Activated naive CD4-positive, alpha-beta T cell treated with anti-CD3 and anti-CD28 coated beads, Interleukin-2, amount 50 U/mL, for 72 hours (primary cell): Measurements from ENCODE around the gene IRS1. TPM values are rescaled to one million over a fixed set of nuclear protein-coding genes. Genes with fewer than 3 reads are reported as not detected.

Experiments used
- ATAC-seq, 2 donors: fragments of 150-1000 bp; cut with Tn5 transposase; 2 replicates each; pipeline ENCODE4 v1.10.0; 2021; ENCODE audit warnings: mild to moderate bottlenecking in 2 of 2, moderate library complexity in 2 of 2
- DNase-seq, 2 donors: peaks; one replicate each; pipeline ENCODE4 v3.0.0; 2021 to 2022; ENCODE audit warnings: low spot score in 2 of 2
- H3K27ac Mint-ChIP-seq, 2 donors: one replicate each; pipeline ENCODE4 v1.8.0; 2022; ENCODE audit warnings: mild to moderate bottlenecking in 2 of 2, mixed read lengths in 2 of 2
- H3K36me3 Mint-ChIP-seq, 2 donors: one replicate each; pipeline ENCODE4 v1.8.0; 2022; ENCODE audit warnings: mixed read lengths in 2 of 2
- H3K9me3 Mint-ChIP-seq, 2 donors: one replicate each; pipeline ENCODE4 v1.8.0; 2022; ENCODE audit warnings: mixed read lengths in 2 of 2
- total RNA-seq, 2 donors: library from RNA; stranded (reverse); gene quantifications; one replicate each; pipeline ENCODE4 v1.2.3, GENCODE V29; 2022

Gene IRS1
- total RNA-seq, 2 donors from 2014 or later: 1.2 to 2.7 TPM

DNA sequence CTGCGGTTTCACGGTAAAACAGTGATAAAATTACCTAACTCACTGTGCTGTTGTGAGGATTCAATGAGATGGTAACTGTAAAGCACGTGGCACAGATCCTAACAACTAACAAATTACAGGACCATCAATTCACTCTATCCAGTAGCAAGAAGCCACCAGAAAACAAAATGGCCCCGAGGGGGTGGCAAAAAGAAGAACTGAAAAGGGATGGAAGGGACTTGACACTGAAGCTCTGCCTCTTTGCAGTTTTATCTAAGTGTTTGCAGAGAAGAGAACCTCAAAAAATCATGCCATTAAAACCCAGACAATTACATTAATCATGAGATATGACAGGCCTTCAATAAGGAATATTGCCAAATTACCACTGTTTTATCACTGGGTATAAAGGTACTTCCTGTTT, 46.7 kb downstream of the IRS1 start:
- Mint-ChIP-seq H3K27ac (no peak overlapping the region), H3K36me3 (no peaks in the 10 kb centered on the region), H3K9me3 (no peaks in the 10 kb centered on the region)
- ATAC-seq: no peak
- no peak for DNase-seq

DNA sequence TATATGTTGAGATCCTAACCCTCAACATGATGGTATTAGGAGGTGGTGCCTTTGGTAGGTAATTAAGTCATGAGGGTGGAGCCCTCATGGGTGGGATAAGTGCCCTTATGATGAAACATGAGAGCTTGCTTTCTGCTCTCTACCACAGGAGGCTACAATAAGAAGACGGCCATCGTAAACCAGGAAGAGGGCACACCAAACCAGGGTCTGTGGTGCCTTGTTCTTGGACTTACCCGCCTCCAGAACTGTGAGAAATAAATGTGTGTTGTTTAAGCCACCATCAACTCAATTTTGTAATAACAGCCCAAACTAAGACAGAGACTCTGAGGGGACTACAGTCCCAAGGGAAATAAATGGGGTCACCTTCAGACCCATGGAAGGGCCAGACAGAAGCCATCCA, 52.3 kb downstream of the IRS1 start:
- no peak overlapping the region for H3K27ac Mint-ChIP-seq
- DNase-seq: no peak

DNA sequence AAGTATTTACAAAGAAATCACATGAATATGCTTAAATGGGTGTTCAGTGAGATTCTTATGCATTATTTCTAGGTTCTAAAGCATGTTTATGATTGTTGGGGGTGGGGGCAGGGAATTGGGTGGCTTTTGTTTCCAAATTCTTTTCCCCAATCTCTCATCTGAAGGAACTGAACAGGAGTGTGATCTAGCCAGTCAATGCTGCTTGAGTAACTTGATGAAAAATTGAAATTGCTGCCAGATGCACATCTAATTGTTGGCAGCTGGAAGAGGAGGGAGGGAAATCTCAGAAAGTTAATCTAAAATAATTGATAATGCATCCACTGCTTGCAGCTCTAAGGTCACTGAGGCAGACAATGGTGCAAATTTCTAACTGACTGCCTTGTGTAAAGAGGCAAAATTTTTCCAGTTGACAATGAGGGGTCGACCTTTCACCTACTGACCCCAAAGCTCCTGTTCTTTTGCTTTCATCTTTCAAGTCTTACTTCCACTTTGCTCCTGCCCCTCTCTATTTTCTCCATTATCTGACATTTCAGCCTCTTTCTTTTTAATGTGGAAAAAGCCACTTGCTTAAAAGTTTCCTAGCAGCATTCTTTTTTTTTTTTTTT, 53.3 kb downstream of the IRS1 start:
- ATAC-seq (no peak), DNase-seq (no peak)
- H3K27ac Mint-ChIP-seq: no peak overlapping the region
- no peaks in the 10 kb centered on the region for H3K36me3 Mint-ChIP-seq
- H3K9me3 Mint-ChIP-seq: no peaks in the 10 kb centered on the region

More for the DNA sequence above, 52.3 kb downstream of the IRS1 start:
- Mint-ChIP-seq H3K36me3 (no peaks in the 10 kb centered on the region), H3K9me3 (no peaks in the 10 kb centered on the region)
- ATAC-seq: no peak

DNA sequence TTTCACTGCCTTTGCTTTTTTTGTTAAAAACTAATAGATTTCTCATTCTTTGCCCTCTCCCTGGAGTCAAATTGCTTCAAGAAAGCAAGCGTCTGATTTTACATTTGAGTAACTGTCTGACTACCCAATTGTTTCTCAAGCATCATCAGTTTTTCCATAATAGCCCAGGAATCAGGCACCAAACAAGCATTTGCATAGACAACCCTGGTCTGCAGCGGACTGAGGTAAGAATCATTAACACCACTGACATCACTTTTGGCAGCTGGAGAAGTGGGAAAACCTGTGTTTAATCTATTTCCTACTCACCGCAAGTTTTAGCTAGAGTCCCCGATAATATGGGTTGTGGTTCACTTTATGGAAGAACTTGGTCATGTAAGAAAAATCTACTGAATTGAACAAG, 55.7 kb downstream of the IRS1 start:
- H3K9me3 Mint-ChIP-seq: no peaks in the 10 kb centered on the region
- no peaks in the 10 kb centered on the region for H3K36me3 Mint-ChIP-seq
- ATAC-seq: no peak
- DNase-seq: no peak
- no peak overlapping the region for H3K27ac Mint-ChIP-seq

DNA sequence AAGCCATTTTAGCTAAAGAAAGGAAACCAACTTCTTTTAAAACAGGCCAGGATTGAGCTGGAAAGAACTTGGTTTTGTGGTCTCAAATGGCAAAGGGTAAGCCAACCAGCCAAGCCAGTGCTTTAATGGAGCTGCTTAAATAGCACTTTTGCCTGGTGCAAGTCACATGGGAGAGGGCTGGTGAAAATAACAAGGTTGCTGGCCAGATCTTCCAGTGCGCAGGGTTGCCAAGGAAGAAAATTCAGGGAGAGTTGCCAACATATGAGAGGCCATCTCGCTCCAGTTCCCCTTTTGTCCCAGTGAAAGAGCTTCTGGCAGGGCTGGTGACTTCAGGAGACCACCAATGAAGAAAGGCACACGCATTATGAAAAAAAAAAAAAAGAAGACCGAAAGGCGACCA, 57.3 kb downstream of the IRS1 start:
- Mint-ChIP-seq H3K36me3 (no peaks in the 10 kb centered on the region), H3K27ac (no peak overlapping the region), H3K9me3 (peaks cover 0 to 3% of the 10 kb centered on the region in 2 donors)
- ATAC-seq (no peak), DNase-seq (no peak)

DNA sequence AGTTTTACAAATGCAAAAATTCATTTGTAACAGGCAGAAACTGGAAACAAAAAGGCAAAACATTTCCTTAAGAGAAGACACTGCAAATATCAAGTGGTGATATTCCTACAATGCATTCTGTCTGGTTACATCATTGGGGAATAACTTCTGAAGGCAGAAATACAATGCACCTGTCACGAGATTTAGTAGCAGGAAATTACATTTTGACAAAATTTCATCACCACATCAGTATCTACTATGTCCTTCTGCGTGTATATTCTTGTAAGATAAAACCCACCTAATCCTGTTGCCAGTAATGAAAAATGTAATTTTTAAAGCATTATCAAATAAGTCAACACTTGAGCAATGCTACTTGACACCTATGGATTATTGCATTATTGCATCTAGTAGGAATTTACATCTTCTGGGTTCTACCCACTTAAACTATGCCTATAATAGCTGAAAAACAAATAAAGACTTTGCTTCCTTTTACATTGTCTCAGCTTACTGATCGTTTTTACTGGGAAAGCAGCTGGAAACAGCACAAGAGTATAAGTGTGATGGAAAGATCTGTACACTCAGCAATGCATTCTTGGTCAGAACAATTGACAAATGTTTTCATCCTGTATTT, 59.5 kb downstream of the IRS1 start:
- ATAC-seq (no peak), DNase-seq (no peak)
- Mint-ChIP-seq H3K36me3 (peaks cover 0 to 6% of the 10 kb centered on the region in 2 donors), H3K9me3 (peaks cover 0 to 7% of the 10 kb centered on the region in 2 donors), H3K27ac (no peak overlapping the region)

DNA sequence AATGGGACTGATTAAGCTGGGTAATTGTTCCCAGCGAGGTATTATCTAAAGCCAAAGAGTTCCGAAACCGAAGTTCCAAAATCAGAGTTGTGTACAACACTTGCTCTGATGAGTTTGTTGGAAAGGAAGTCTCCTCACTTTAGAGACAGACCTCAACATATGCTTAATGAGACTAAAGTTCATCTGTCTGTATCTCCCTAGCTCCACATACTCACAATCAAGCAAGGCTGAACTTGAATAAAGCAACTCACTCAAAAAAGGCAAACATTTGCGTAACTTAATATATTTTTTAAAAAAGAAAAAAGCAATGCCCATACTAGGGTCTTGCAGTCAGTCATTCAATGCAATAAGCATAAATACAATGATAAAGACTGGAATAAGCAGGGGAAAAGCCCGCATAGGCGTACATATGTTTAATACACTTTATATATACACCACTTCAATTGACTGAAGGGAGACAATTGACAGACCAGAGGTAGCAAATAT, 60.0 kb downstream of the IRS1 start:
- ATAC-seq (no peak), DNase-seq (no peak)
- Mint-ChIP-seq H3K36me3 (peaks cover 0 to 6% of the 10 kb centered on the region in 2 donors), H3K27ac (no peak overlapping the region), H3K9me3 (peaks cover 0 to 7% of the 10 kb centered on the region in 2 donors)

DNA sequence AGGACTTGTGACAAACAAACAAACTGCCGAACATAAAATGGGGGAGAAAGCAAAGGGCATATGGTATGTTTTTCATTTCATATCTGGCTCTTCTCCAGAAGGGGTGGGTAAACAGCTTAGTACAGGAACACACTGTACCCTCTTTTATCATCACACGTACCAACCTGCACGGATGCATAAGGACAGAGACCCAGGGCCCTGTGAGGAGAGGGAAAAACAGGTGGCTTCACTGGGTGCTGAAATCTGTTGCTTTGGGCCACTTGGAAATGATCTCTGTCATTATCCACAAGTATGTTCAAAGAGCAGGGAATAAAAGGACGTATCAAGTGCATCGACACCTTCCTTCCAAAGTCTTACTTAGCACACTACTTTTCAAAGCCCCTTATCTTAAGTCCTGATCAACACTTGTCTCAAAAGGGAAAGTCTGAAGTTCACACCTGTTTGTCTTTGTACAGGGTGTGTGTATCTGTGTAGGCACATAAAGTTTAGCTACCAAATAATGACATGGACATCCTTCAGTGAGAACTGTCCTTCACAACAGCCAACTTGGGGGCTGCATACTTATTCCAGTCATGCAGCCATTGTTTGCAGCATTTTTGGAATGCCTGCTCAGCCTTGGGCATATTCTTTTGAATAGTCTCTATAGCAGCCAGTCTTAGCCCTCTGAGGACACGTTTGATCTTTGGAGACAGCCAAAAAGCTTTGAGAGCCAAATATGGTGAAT, 60.6 kb downstream of the IRS1 start:
- no peak for ATAC-seq
- Mint-ChIP-seq H3K36me3 (peaks cover 0 to 6% of the 10 kb centered on the region in 2 donors), H3K9me3 (peaks cover 0 to 7% of the 10 kb centered on the region in 2 donors), H3K27ac (no peak overlapping the region)
- no peak for DNase-seq

DNA sequence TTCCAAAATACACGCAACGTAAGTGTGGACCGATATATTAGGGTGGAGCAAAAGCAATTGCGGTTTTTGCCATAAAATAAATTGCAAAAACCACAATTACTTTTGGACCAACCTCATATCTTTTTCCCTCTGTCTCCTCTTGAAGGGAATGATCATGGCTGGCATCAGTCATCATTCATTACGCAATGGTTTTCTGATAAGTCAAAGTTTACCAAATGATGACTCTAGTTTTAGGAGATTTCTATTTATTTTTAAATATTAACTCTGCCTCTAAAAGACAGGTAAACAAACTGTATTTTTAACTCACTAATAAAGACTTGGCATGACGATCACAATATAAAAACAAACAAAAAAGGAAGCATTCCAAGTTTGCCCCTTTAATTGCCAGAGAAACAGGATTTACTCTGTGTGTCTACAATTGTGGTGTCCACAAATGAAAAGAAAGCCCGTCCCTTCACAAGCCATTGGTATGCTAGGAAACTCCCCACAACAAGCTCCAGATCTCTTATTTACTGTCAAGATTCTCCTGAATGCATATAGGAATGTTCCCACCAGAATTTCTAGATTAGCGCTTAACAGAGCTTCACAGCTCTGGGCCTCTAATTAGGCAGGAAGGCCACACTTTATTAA, 61.3 kb downstream of the IRS1 start:
- ATAC-seq (no peak), DNase-seq (no peak)
- H3K27ac Mint-ChIP-seq: no peak overlapping the region
- H3K36me3 Mint-ChIP-seq: peaks cover 0 to 6% of the 10 kb centered on the region in 2 donors
- peaks cover 0 to 7% of the 10 kb centered on the region in 2 donors for H3K9me3 Mint-ChIP-seq

DNA sequence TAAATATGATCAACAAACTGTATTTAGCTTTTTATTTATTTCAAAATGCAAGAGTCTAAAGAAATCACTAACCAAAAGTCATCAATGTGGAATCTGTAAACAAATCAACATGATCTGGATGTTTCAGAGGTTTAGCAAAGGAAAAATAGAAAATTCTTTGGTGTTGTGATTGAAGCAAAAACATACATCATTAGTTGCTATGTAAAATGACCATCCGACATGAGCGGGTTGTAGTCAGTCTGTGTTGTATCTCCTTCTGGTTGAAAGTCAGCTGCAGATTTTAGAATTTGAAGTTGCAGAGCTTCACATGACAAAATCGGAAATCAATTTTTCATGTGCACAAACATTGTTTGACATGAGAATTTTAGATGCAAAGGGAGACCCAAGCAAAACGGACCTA, 63.2 kb downstream of the IRS1 start:
- ATAC-seq (no peak), DNase-seq (no peak)
- peaks cover 0 to 6% of the 10 kb centered on the region in 2 donors for H3K36me3 Mint-ChIP-seq
- peaks cover 0 to 15% of the 10 kb centered on the region in 2 donors for H3K9me3 Mint-ChIP-seq
- no peak overlapping the region for H3K27ac Mint-ChIP-seq

DNA sequence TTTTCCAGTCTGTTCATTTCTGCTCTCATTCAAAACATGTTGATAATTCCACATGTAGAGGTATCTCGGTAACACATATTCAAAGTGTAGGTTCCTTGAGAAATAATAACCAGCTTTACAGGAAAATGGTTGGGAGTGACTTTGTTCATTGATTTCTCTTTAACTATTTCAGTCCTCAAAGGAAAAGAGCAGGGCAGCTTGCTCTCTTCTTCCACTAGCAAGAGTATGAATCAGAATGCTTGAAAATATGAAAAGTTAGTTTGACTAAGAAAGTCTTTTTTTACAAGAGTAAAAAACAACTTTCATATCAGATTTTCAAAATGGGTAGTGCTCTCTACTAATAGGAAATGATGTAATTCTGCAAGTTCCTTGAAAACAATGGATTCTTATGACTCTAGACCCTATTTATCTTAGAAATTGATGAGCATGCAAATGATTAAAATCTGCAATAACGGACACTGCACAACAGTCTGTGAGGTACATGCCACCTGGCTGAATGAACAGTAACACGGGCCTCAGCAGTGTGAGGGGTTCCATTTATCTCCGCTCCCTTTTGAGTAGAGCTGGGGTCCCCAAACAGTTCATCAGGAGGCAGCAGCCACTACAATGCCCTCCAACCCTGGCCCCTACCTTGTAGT, 65.6 kb downstream of the IRS1 start:
- peak in 1 of 2 donors; percentile 82 for ATAC-seq
- no peak for DNase-seq
- peaks cover 0 to 15% of the 10 kb centered on the region in 2 donors for H3K9me3 Mint-ChIP-seq
- peak overlapping the region in 1 of 2 donors; percentile 85 for H3K27ac Mint-ChIP-seq
- peaks cover 0 to 6% of the 10 kb centered on the region in 2 donors for H3K36me3 Mint-ChIP-seq

DNA sequence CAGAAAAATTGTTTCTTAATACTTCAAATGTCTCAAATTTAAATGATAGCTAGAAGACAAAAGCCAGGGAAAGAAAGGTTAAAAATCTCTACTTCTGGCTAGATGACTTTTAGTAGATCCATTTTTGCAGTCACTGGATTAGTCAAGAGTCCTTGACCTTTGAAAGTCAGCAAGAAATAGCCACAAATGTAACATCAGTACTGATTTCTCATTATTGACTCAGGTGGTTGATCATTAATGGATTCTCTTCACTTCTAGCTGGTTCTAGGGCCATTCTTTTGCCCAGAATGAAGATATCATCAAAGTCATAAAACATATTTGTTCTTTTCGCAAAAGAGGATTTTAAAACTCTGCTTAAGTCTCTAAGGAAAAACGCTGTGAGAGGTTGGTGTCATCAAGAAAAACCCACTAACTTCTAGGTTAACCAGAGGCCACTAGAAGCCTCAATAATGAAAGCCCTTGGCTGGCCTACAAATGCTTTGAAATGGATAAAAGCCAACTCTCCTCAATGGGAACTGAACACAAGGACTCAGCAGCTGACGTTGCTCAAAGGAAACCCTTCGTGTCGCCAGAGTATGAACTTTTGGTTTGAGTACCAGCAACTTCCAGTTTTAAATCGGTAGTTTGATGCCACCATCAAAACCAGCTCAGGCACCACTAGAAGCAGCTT, 66.3 kb downstream of the IRS1 start:
- ATAC-seq (no peak), DNase-seq (no peak)
- peaks cover 0 to 15% of the 10 kb centered on the region in 2 donors for H3K9me3 Mint-ChIP-seq
- peaks cover 0 to 6% of the 10 kb centered on the region in 2 donors for H3K36me3 Mint-ChIP-seq
- H3K27ac Mint-ChIP-seq: peak overlapping the region in 1 of 2 donors; percentile 14

DNA sequence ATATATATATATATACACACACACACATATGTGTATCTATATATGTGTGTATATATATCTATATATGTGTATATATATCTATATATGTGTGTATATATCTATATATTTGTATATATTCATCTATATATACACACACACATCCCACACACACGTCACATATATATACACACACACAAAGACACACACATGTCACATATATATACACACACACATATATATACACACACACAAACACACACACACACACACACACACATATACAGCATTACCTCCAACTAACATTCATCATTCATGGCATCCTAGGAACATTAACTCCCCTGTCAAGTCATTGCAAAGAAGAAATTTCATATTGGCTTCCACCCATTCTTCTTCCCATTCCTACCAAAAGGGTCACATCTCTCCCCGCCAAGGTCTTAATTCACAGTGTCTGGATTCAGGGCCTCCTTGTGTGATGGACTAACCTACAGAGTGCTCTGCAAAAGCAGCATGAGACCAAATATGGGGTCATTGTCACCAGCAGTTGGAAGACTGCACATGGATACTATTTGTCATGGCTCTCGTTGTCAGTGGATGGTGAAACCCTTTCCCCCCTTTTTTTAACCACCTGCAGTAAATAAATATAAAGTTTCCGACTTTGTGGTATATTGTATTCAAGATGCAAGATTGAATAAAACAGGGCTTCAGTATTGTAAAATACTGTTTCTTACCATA, 67.0 kb downstream of the IRS1 start:
- DNase-seq (no peak), ATAC-seq (no peak)
- no peak overlapping the region for H3K27ac Mint-ChIP-seq
- H3K36me3 Mint-ChIP-seq: peaks cover 0 to 6% of the 10 kb centered on the region in 2 donors
- peaks cover 0 to 14% of the 10 kb centered on the region in 2 donors for H3K9me3 Mint-ChIP-seq

DNA sequence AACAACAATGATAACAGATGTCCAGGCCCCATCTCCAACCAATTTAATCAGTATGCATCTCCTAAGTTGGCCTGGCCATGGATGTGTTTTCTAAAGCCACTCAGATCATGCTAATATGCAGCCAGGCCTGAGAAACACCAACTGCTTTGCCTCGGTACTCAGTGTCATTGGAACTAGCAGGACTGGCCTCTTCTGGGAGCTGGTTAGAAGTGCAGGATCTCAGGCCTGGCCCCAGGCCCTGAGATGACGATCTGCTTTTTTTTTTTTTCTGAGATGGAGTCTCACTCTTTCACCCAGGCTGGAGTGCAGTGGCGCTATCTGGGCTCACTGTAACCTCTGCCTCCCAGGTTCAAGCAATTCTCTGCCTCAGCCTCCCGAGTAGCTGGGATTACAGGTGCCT, 69.1 kb downstream of the IRS1 start:
- Mint-ChIP-seq H3K27ac (no peak overlapping the region), H3K9me3 (peaks cover 0 to 8% of the 10 kb centered on the region in 2 donors), H3K36me3 (no peaks in the 10 kb centered on the region)
- DNase-seq (no peak), ATAC-seq (no peak)

DNA sequence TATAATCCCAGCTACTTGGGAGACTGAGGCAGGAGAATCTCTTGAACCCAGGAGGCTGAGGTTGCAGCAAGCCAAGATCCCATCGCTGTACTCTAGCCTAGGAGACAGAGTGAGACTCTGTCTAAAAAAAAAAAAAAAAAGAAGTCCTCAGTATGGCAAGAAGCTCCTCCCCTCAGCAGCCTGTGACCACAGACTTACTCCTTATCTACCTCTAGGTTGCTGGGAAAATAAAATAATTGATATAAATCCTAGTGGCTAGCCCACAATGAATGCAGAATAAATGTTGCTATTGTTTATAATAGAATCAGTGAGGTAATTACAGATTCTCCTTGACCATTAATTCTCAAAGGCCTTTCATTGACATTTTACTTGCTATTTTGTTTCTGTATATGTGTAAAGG, 70.6 kb downstream of the IRS1 start:
- no peak for DNase-seq
- peaks cover 0 to 8% of the 10 kb centered on the region in 2 donors for H3K9me3 Mint-ChIP-seq
- ATAC-seq: no peak

DNA sequence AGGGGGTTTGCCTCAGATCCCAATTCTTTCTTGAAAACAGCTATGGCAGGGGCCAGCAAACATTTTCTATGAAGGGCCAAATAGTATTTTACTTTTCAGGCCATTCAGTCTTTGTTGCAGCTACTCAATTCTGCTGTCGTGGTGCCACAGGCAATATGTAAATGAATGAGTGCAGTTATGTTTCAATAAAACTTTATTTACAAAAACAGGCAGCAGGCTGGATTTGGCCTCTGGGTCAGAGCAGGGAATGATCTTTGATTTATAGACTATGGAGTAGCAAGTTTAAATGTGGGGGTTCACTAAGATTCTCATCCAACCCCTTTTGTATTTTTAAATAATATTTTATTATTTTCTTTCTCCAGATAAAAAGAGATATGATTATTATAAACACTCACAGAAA, 72.4 kb downstream of the IRS1 start:
- no peak for ATAC-seq
- H3K36me3 Mint-ChIP-seq: no peaks in the 10 kb centered on the region
- H3K9me3 Mint-ChIP-seq: no peaks in the 10 kb centered on the region
- no peak overlapping the region for H3K27ac Mint-ChIP-seq
- DNase-seq: no peak

More for the DNA sequence above, 70.6 kb downstream of the IRS1 start:
- Mint-ChIP-seq H3K36me3 (no peaks in the 10 kb centered on the region), H3K27ac (no peak overlapping the region)
